Nephron (organoid): Measurements from ENCODE around the gene TEDC1.
A peak's percentile ranks its signal among the peaks of the same experiment; 100 is the strongest.

ENCODE experiments used
- H3K27ac Mint-ChIP-seq, 3 experiments: 2 replicates each; pipeline ENCODE4 v1.8.0; 2020; ENCODE audit warnings: mixed read lengths in 3 of 3, mild to moderate bottlenecking in 2 of 3, moderate library complexity in 1 of 3
- H3K27me3 Mint-ChIP-seq: 2 replicates; pipeline ENCODE4 v1.8.0; 2021; ENCODE audit warnings: low read depth, mild to moderate bottlenecking, moderate library complexity, mixed read lengths
- H3K36me3 Mint-ChIP-seq: 2 replicates; pipeline ENCODE4 v1.8.0; 2020; ENCODE audit warnings: low read depth, mixed read lengths
- H3K4me1 Mint-ChIP-seq: 2 replicates; pipeline ENCODE4 v1.8.0; 2020; ENCODE audit warnings: mixed read lengths
- H3K4me3 Mint-ChIP-seq, 3 experiments: 2 replicates each; pipeline ENCODE4 v1.8.0; 2020; ENCODE audit warnings: mild to moderate bottlenecking in 3 of 3, mixed read lengths in 3 of 3, moderate library complexity in 2 of 3
- H3K9me3 Mint-ChIP-seq: 2 replicates; pipeline ENCODE4 v1.8.0; 2020; ENCODE audit warnings: mixed read lengths
- TF ChIP-seq, protein P1 (sequence below), 3 experiments: fragments of 200-600 bp; sonication (generic); IDR thresholded peaks; one replicate each; pipeline ENCODE4 v1.5.0; 2021; ENCODE audit warnings: antibody characterized with exemption in 3 of 3; ENCODE audit not compliant: unreplicated experiment in 3 of 3

Gene TEDC1

DNA sequence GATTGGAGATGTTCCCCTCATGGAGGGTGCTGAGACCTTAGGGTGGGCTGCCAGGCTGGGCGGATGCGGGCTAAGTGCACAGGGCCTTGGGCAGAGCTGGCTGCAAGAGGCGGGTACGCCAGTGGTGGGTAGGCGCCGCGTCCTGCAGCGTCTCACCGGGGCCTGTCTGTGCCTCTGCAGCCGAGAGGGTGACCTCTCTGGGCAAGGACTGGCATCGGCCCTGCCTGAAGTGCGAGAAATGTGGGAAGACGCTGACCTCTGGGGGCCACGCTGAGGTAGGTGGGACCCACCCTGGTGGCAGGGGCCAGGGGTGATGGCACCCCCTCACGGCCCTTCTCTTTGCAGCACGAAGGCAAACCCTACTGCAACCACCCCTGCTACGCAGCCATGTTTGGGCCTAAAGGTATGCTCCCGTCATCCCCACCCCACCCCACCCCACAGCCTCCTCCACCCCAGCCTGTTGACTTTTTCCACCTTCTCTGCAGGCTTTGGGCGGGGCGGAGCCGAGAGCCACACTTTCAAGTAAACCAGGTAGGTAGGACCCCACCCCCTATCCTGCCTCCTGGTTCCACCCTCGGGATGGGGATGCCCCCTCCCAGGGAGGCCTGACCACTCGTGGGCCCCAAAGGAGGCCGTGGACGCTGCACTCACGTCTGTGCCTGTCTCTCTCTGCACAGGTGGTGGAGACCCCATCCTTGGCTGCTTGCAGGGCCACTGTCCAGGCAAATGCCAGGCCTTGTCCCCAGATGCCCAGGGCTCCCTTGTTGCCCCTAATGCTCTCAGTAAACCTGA, 2.9 kb upstream of the TEDC1 start:
- Mint-ChIP-seq H3K27ac (no peak overlapping the region), H3K4me1 (peaks cover 13% of the 10 kb centered on the region), H3K36me3 (no peaks in the 10 kb centered on the region), H3K27me3 (peaks cover 41% of the 10 kb centered on the region), H3K9me3 (no peaks in the 10 kb centered on the region), H3K4me3 (peak overlapping the region; percentile 31 to 69 (median 65))
- TF ChIP-seq, protein P1, sequence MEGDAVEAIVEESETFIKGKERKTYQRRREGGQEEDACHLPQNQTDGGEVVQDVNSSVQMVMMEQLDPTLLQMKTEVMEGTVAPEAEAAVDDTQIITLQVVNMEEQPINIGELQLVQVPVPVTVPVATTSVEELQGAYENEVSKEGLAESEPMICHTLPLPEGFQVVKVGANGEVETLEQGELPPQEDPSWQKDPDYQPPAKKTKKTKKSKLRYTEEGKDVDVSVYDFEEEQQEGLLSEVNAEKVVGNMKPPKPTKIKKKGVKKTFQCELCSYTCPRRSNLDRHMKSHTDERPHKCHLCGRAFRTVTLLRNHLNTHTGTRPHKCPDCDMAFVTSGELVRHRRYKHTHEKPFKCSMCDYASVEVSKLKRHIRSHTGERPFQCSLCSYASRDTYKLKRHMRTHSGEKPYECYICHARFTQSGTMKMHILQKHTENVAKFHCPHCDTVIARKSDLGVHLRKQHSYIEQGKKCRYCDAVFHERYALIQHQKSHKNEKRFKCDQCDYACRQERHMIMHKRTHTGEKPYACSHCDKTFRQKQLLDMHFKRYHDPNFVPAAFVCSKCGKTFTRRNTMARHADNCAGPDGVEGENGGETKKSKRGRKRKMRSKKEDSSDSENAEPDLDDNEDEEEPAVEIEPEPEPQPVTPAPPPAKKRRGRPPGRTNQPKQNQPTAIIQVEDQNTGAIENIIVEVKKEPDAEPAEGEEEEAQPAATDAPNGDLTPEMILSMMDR (IDR thresholded peaks at IDR 0.05; ENCODE audit: unreplicated experiment in 3 of 3): no peak

DNA sequence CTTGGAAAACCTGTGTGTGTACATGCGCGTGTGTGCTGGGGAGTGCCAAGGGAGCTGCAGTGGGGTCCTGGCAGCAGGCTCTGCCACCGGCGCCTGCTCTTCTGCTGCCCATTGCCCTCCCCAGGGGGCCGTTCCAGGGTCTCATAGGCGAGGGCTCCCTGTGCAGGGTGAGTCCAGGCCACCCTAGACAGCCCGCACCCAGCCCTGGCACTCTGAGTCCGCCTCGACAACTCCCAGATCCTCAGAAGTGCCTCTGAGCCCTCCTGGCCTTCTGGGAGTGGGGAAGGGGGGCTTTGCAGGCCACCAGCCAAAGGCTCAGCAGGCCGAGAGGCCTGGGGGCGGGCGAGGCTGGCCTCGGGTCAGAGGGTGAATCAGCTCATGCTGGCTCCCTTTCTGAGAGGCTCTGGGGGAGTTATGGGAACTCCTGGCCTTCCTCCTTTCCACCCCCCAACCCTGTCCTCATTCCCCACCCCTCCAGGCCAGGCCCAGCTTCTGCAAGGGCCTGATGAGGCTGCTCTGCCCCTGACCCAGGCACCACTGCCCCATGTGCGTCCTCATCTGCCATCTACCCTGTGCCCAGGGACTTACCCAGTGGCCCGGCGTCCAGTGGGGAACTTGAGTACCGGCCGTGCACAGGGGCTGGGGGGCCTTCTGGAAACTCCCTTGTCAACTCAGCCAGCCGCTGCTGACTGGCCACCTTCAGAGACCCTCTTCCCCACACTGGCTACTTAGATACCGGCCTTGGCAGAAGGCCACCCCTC, 2.1 kb upstream of the TEDC1 start:
- TF ChIP-seq, protein P1 (IDR thresholded peaks at IDR 0.05; ENCODE audit: unreplicated experiment in 3 of 3): no peak
- Mint-ChIP-seq H3K4me1 (peaks cover 13% of the 10 kb centered on the region), H3K27ac (peak overlapping the region; percentile 86 to 89 (median 88)), H3K4me3 (peak overlapping the region; percentile 82 to 88 (median 83)), H3K27me3 (peaks cover 41% of the 10 kb centered on the region), H3K36me3 (no peaks in the 10 kb centered on the region), H3K9me3 (no peaks in the 10 kb centered on the region)

DNA sequence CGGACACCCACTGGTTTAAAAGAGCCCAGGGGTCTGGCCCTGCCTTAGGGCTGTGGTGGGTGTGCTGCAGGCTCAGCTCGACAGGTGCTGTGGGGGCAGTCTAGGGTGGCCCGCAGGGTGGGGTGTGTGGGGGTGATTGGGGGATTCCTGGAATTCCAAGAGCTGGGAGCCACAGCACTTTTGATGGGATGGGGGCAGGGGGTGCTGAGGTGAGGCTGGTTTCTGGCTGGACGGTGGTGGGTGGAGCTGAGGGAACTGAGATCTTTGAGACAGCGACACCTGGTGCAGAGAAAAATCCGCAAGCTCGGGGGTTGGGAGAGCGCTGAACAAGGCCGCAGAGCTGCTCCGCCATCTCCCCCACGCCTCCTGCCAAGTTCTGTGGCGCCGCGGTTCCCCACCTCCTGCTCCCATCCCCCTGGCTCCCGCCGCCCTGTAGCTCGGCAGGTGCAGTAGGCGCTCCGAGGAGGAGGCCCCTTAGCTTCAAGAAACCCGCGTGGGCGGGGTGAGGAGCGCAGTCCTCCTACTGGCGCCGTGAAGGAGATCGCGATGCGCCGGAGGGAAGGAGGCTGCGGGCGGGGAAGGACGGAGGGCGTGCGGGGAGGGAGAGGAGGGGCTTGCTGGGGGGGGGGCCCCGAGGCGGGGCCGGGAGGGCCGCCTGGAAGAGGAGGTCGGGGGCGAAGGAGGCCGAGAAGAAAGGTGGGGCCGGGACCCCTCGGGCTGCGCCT, 1.3 kb upstream of the TEDC1 start:
- Mint-ChIP-seq H3K9me3 (no peaks in the 10 kb centered on the region), H3K27ac (peak overlapping the region; percentile 86 to 89 (median 88)), H3K4me3 (peak overlapping the region; percentile 82 to 88 (median 83)), H3K4me1 (peaks cover 7% of the 10 kb centered on the region), H3K27me3 (peaks cover 35% of the 10 kb centered on the region), H3K36me3 (no peaks in the 10 kb centered on the region)
- TF ChIP-seq, protein P1 (IDR thresholded peaks at IDR 0.05; ENCODE audit: unreplicated experiment in 3 of 3): peak; percentile 50 to 69 (median 65)

DNA sequence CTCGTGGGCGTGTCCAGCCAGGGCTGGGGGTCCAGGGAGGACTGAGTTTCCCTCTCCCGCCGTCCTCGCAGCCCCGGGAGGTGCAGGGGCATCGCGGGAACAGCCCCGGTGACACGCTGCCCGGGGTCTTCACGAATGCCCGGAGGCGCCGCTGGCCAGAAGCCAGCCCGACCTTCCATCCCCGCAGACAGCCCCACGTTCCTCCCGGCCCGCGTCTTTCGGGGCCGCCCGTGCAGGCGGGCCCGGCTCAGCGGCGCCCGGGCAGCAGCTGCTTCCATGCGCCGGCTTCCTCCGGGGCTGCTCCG, 827 bp upstream of the TEDC1 start:
- H3K4me3 Mint-ChIP-seq: peak overlapping the region in 2 of 3 experiments; percentile 82 to 83
- H3K27ac Mint-ChIP-seq: no peak overlapping the region
- H3K36me3 Mint-ChIP-seq: no peaks in the 10 kb centered on the region
- peaks cover 6% of the 10 kb centered on the region for H3K4me1 Mint-ChIP-seq
- H3K27me3 Mint-ChIP-seq: peaks cover 32% of the 10 kb centered on the region
- H3K9me3 Mint-ChIP-seq: no peaks in the 10 kb centered on the region
- TF ChIP-seq, protein P1 (IDR thresholded peaks at IDR 0.05; ENCODE audit: unreplicated experiment in 3 of 3): no peak

DNA sequence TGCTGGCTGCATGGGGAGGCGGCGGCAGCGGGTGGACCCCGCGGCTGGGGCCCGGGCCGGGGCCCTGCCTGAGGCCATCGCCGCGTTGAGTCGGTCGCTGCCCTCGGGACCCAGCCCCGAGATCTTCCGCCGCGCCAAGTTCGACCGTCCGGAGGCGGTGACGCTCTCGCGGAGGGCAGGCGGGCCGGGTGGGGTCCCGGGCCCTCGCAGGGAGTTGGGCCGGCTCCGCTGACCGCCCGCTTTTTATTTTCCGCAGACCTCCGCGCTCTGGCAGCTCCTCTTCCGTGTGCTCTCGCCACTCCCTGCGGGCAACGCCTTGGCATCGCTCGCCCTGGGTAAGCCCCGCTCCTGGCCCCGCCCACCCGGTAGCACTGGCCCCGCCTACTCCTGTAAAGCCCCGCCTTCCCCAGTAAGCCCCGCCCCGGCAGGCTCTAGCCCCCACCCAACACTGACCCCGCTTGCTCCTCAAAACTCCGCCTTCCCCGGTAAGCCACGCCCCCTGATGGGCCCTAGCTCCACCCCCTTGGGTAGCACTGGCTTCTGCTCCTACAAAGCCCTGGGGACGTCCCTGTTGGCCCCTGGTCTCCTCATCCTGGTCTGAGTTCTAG, 424 bp downstream of the TEDC1 start:
- Mint-ChIP-seq H3K4me1 (peaks cover 6% of the 10 kb centered on the region), H3K27ac (peak overlapping the region in 1 of 3 experiments; percentile 74), H3K4me3 (peak overlapping the region; percentile 86 to 93 (median 87)), H3K27me3 (peaks cover 22% of the 10 kb centered on the region), H3K36me3 (no peaks in the 10 kb centered on the region), H3K9me3 (no peaks in the 10 kb centered on the region)
- TF ChIP-seq, protein P1 (IDR thresholded peaks at IDR 0.05; ENCODE audit: unreplicated experiment in 3 of 3): no peak
